NCI-H526 (cell line): ENCODE measurements around the gene VAV2.

Source experiments
- DNase-seq, 2 experiments: peaks; one replicate each; lab custom pipeline; 2025; lab: John Stamatoyannopoulos, UW

Gene VAV2

GRCh38 chr9:133874659-133875058 lies 117.5 kb downstream of the VAV2 start:
- DNase-seq, result no peak

GRCh38 chr9:133874060-133874657 lies 118.0 kb downstream of the VAV2 start:
- no peak for DNase-seq

- DNase-seq, result no peak
Measured at GRCh38 chr9:133873461-133873891, 118.6 kb downstream of the VAV2 start.

GRCh38 chr9:133873009-133873408 lies 119.1 kb downstream of the VAV2 start:
- DNase-seq, result no peak

- DNase-seq, result no peak
Measured at GRCh38 chr9:133870598-133871595, 121.2 kb downstream of the VAV2 start.

GRCh38 chr9:133869674-133870405 lies 122.3 kb downstream of the VAV2 start:
- DNase-seq, result peak; percentile 61 to 73

- DNase-seq, result no peak
Measured at GRCh38 chr9:133868203-133868602, 123.9 kb downstream of the VAV2 start.

- DNase-seq, result no peak
Measured at GRCh38 chr9:133866946-133867345, 125.2 kb downstream of the VAV2 start.

- DNase-seq, result no peak
Measured at GRCh38 chr9:133864011-133864410, 128.1 kb downstream of the VAV2 start.

- DNase-seq, result no peak
Measured at GRCh38 chr9:133863257-133863592, 128.9 kb downstream of the VAV2 start.

- DNase-seq, result no peak
Measured at GRCh38 chr9:133862585-133863256, 129.4 kb downstream of the VAV2 start.

- no peak for DNase-seq
Measured at GRCh38 chr9:133861692-133862091, 130.4 kb downstream of the VAV2 start.

- DNase-seq, result no peak
Measured at GRCh38 chr9:133861086-133861485, 131.0 kb downstream of the VAV2 start.

- no peak for DNase-seq
Measured at GRCh38 chr9:133858771-133859170, 133.4 kb downstream of the VAV2 start.

GRCh38 chr9:133857639-133858038 lies 134.5 kb downstream of the VAV2 start:
- DNase-seq, result no peak

- DNase-seq, result no peak
Measured at GRCh38 chr9:133856798-133857197, 135.3 kb downstream of the VAV2 start.

GRCh38 chr9:133855802-133856521 lies 136.2 kb downstream of the VAV2 start:
- DNase-seq, result peak in 1 of 2 experiments; percentile 39

GRCh38 chr9:133855371-133855770 lies 136.8 kb downstream of the VAV2 start:
- DNase-seq, result no peak

- DNase-seq, result no peak
Measured at GRCh38 chr9:133854765-133855164, 137.4 kb downstream of the VAV2 start.

GRCh38 chr9:133854048-133854447 lies 138.1 kb downstream of the VAV2 start:
- no peak for DNase-seq

- no peak for DNase-seq
Measured at GRCh38 chr9:133853331-133853730, 138.8 kb downstream of the VAV2 start.
